OCI-LY1 (cell line): Measurements from ENCODE around the gene ASF1B.

Experiments used
- H2AFZ ChIP-seq: fragments of 200-600 bp; sonication (generic), shearing (Covaris generic); 2 replicates; pipeline ENCODE4 v1.6.0; 2014; ENCODE audit warnings: antibody characterized with exemption, mild to moderate bottlenecking, low read length
- H3F3A ChIP-seq: fragments of 200-600 bp; sonication (generic), shearing (Covaris generic); 2 replicates; pipeline ENCODE4 v1.6.0; 2014; ENCODE audit warnings: mild to moderate bottlenecking, antibody characterized with exemption, low read length, moderate library complexity; ENCODE audit not compliant: insufficient read depth
- H3K27ac ChIP-seq: fragments of 200-600 bp; sonication (generic); 2 replicates; pipeline ENCODE4 v1.5.1; 2014; ENCODE audit warnings: low read length, mixed run types, mild to moderate bottlenecking, low read depth; ENCODE audit not compliant: poor library complexity, severe bottlenecking
- H3K27me3 ChIP-seq: fragments of 200-600 bp; sonication (generic); 2 replicates; pipeline ENCODE4 v1.6.0; 2014; ENCODE audit warnings: antibody characterized with exemption, mild to moderate bottlenecking, low read length, moderate library complexity; ENCODE audit not compliant: insufficient read depth
- H3K36me3 ChIP-seq: fragments of 200-600 bp; sonication (generic); 2 replicates; pipeline ENCODE4 v1.6.1; 2014; ENCODE audit warnings: mild to moderate bottlenecking, antibody characterized with exemption, low read length, moderate library complexity, mixed read lengths; ENCODE audit not compliant: insufficient read depth
- H3K4me1 ChIP-seq: fragments of 200-600 bp; sonication (generic); 2 replicates; pipeline ENCODE4 v1.5.1; 2014; ENCODE audit warnings: mild to moderate bottlenecking, low read length, moderate library complexity; ENCODE audit not compliant: insufficient read depth, severe bottlenecking
- H3K4me2 ChIP-seq: fragments of 200-600 bp; sonication (generic), shearing (Covaris generic); 2 replicates; pipeline ENCODE4 v1.6.1; 2014; ENCODE audit warnings: low read length
- H3K4me3 ChIP-seq: fragments of 200-600 bp; sonication (generic); 2 replicates; pipeline ENCODE4 v1.5.1; 2014; ENCODE audit warnings: low read length, low read depth, mild to moderate bottlenecking, mixed read lengths; ENCODE audit not compliant: poor library complexity, severe bottlenecking
- H3K79me2 ChIP-seq: fragments of 200-600 bp; shearing (Covaris generic); 2 replicates; pipeline ENCODE4 v1.6.1; 2016; ENCODE audit warnings: mixed run types, low read length, mixed read lengths; ENCODE audit not compliant: insufficient read depth
- H3K9ac ChIP-seq: fragments of 200-600 bp; sonication (generic), shearing (Covaris generic); 2 replicates; pipeline ENCODE4 v1.6.1; 2014; ENCODE audit warnings: mild to moderate bottlenecking, low read length, mixed read lengths
- H3K9me2 ChIP-seq: fragments of 200-600 bp; sonication (generic), shearing (Covaris generic); 2 replicates; pipeline ENCODE4 v1.6.1; 2014; ENCODE audit warnings: low read depth, mild to moderate bottlenecking, low read length, mixed read lengths
- H3K9me3 ChIP-seq: fragments of 200-600 bp; shearing (Covaris generic); 2 replicates; pipeline ENCODE4 v1.6.1; 2014; ENCODE audit warnings: low read length, mixed read lengths
- H4K20me1 ChIP-seq: fragments of 200-600 bp; sonication (generic), shearing (Covaris generic); 2 replicates; pipeline ENCODE4 v1.6.0; 2016; ENCODE audit warnings: mild to moderate bottlenecking, low read length; ENCODE audit not compliant: insufficient read depth
- EZH2 ChIP-seq: fragments of 200-600 bp; sonication (generic), shearing (Covaris generic); IDR thresholded peaks from 2 replicates; pipeline ENCODE4 v1.8.0; 2017; ENCODE audit warnings: borderline replicate concordance, mixed run types, mild to moderate bottlenecking, antibody characterized with exemption, low read length, moderate library complexity, mixed read lengths
- TF ChIP-seq, protein P1 (sequence below): fragments of 200-600 bp; sonication (generic), shearing (Covaris generic); IDR thresholded peaks from 2 replicates; pipeline ENCODE4 v1.5.1; 2017; ENCODE audit warnings: mild to moderate bottlenecking, antibody characterized with exemption, low read length, moderate library complexity, mixed read lengths

ASF1B gene

DNA sequence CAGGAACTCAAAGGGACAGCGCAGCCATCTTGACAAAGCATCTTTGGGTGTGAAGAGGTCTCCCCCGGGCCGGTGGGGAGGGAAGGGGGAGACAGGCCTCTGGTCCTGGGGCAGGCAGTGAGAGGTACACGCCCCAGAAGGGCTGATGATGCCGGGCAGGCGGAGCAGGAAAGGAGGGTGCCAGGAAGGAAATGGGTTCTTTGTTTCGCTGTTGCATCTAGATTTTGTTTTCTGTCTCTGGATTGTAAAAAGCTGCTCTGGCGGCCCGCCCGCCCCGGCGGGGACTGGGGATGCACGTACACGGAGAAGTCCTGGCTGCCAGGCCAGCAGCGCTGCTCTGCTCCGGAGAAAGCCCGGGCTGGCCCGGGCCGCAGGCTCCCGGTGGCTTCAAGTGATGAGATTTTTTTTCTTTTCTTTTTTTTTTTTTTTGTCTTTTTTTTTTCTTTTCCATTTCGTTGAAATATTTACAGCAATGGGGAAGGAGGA lies 13.2 kb upstream of the ASF1B start:
- H3K4me1 ChIP-seq: no peaks in the 10 kb centered on the region
- no peak for TF ChIP-seq EZH2
- TF ChIP-seq, protein P1, sequence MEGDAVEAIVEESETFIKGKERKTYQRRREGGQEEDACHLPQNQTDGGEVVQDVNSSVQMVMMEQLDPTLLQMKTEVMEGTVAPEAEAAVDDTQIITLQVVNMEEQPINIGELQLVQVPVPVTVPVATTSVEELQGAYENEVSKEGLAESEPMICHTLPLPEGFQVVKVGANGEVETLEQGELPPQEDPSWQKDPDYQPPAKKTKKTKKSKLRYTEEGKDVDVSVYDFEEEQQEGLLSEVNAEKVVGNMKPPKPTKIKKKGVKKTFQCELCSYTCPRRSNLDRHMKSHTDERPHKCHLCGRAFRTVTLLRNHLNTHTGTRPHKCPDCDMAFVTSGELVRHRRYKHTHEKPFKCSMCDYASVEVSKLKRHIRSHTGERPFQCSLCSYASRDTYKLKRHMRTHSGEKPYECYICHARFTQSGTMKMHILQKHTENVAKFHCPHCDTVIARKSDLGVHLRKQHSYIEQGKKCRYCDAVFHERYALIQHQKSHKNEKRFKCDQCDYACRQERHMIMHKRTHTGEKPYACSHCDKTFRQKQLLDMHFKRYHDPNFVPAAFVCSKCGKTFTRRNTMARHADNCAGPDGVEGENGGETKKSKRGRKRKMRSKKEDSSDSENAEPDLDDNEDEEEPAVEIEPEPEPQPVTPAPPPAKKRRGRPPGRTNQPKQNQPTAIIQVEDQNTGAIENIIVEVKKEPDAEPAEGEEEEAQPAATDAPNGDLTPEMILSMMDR: no peak
- H3F3A ChIP-seq: no peaks in the 10 kb centered on the region
- no peaks in the 10 kb centered on the region for H3K36me3 ChIP-seq
- H3K4me2 ChIP-seq: no peak overlapping the region
- no peak overlapping the region for H3K9ac ChIP-seq
- no peaks in the 10 kb centered on the region for H4K20me1 ChIP-seq
- no peaks in the 10 kb centered on the region for H3K79me2 ChIP-seq
- H3K27ac ChIP-seq: no peak overlapping the region
- no peaks in the 10 kb centered on the region for H3K9me3 ChIP-seq
- no peaks in the 10 kb centered on the region for H3K27me3 ChIP-seq
- H2AFZ ChIP-seq: no peak overlapping the region
- H3K4me3 ChIP-seq: no peak overlapping the region
- no peaks in the 10 kb centered on the region for H3K9me2 ChIP-seq

DNA sequence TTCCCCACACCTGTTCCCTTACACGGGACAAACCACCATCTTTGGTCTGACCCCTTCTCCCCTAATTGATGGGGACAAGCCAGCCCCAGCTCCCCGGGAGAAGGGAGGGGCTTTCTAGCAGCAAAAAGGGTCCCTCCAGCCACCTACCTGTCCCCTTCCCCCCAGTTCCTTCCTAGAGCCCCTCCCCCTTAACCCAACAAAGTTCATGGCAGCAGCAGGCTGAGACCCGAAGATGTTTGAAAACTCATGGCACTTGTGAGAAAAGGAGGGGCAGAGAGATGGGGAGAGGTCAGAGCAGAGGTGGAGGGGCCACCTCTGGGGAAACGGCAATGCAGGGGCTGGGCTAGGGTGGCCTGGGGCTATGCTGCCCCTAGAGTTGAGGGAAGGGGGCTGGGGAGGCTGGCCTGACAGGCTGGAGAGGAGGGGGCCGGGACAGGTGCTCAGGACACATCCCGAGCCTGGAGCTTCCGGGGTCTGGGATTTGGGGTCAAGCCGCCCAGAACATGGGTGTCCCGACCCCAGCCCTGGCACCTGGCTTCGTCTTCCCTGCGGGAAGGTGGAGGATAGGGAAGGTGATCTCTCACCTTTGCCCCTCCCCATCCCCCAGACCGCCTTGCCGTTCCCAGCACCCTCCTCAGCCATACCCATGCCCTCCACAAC lies 12.5 kb upstream of the ASF1B start:
- TF ChIP-seq EZH2: no peak
- TF ChIP-seq, protein P1: no peak
- Histone ChIP-seq H3K4me1 (no peaks in the 10 kb centered on the region), H3K27me3 (no peaks in the 10 kb centered on the region), H3K4me2 (no peak overlapping the region), H3K9ac (no peak overlapping the region), H2AFZ (no peak overlapping the region), H4K20me1 (no peaks in the 10 kb centered on the region), H3K79me2 (no peaks in the 10 kb centered on the region), H3F3A (no peaks in the 10 kb centered on the region), H3K9me2 (no peaks in the 10 kb centered on the region), H3K4me3 (no peak overlapping the region), H3K27ac (no peak overlapping the region), H3K9me3 (no peaks in the 10 kb centered on the region), H3K36me3 (no peaks in the 10 kb centered on the region)

DNA sequence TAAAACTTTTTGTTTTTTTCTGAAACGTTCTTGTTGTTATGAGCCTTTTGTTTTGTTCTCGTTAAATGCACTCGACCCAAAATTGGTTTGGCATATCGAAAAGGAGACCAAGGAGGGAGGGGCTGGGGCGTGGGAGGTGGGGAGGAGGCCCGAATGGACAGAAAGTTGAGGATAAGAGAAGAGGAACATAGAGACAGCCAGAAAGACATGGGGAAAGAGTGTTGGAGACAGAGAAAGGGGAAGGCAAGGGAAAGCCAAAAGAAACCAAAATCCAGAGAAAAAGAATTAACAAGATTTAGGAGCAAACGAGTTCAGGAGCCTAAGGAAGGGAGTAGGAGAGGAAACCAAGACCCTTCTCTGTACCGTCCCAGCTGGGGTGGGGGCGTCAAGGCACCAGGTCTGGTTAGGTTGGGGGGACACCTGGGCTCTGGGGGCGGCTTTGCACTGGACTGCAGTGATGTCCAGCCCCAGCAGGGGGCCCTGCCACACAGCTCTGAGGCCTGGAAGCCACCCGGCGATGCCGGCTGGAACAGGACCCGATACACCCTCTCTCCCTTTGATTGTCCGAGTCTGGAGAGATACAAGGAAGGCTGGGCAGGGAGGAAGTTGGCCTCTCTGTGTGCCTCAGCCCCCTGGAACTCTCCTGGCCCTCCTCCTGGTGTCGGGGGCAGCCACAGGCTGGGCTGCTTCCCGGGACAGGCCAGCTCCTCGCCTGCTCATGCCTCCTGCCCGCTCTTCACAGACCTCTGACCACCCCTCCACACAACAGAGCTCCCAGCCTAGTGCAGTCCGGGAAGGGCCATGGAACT lies 11.6 kb upstream of the ASF1B start:
- Histone ChIP-seq H3K27me3 (no peaks in the 10 kb centered on the region), H3K79me2 (no peaks in the 10 kb centered on the region), H4K20me1 (no peaks in the 10 kb centered on the region), H3K9me3 (no peaks in the 10 kb centered on the region), H3F3A (no peaks in the 10 kb centered on the region), H3K4me3 (no peak overlapping the region), H3K4me2 (no peak overlapping the region), H2AFZ (no peak overlapping the region), H3K27ac (no peak overlapping the region), H3K36me3 (no peaks in the 10 kb centered on the region), H3K4me1 (no peaks in the 10 kb centered on the region), H3K9me2 (no peaks in the 10 kb centered on the region), H3K9ac (no peak overlapping the region)
- no peak for TF ChIP-seq EZH2
- TF ChIP-seq, protein P1: peak; percentile 37
